Activated CD8-positive, alpha-beta T cell treated with anti-CD3 and anti-CD28 coated beads for 36 hours (primary cell): ENCODE results near the gene HNF4A. TPM values are rescaled to one million over a fixed set of nuclear protein-coding genes. Genes with fewer than 3 reads are reported as not detected.

Experiments used
- ATAC-seq: fragments of 200-7000 bp; cut with Tn5 transposase; one replicate; pipeline ENCODE4 v1.10.0; 2021; ENCODE audit warnings: mild to moderate bottlenecking, moderate library complexity
- CTCF ChIA-PET: fragments of 350-600 bp; sonication (Branson Sonifier 250); formaldehyde crosslinking; loops from one replicate; lab custom pipeline; 2021; ENCODE audit warnings: antibody characterized with exemption; lab: Charles Lee
- POLR2A ChIA-PET: fragments of 350-600 bp; sonication (Branson Sonifier 250); formaldehyde crosslinking; loops from one replicate; lab custom pipeline; 2021; ENCODE audit warnings: antibody characterized with exemption; lab: Charles Lee
- DNase-seq: peaks from one replicate; pipeline ENCODE4 v3.0.0-alpha.2; 2020
- H3K27ac Mint-ChIP-seq: one replicate; pipeline ENCODE4 v1.8.0; 2021; ENCODE audit warnings: mild to moderate bottlenecking, mixed read lengths
- H3K27me3 Mint-ChIP-seq: one replicate; pipeline ENCODE4 v1.8.0; 2021; ENCODE audit warnings: mixed read lengths
- H3K36me3 Mint-ChIP-seq: one replicate; pipeline ENCODE4 v1.8.0; 2021; ENCODE audit warnings: low read depth, mixed read lengths
- H3K4me1 Mint-ChIP-seq: one replicate; pipeline ENCODE4 v1.8.0; 2021; ENCODE audit warnings: low read depth, mixed read lengths
- H3K4me3 Mint-ChIP-seq: one replicate; pipeline ENCODE4 v1.8.0; 2021; ENCODE audit warnings: mild to moderate bottlenecking, moderate library complexity, mixed read lengths
- H3K9me3 Mint-ChIP-seq: one replicate; pipeline ENCODE4 v1.8.0; 2021; ENCODE audit warnings: mixed read lengths
- CTCF ChIP-seq: fragments of 200-600 bp; IDR thresholded peaks from one replicate; pipeline ENCODE4 v1.8.0; 2022; ENCODE audit warnings: antibody characterized with exemption, mild to moderate bottlenecking
- intact Hi-C: fragments of 100-400 bp; cut with micrococcal nuclease; formaldehyde crosslinking; loops from one replicate; pipeline ENCODE4 v1.10.0; 2022
- total RNA-seq, 2 experiments: library from RNA; stranded (reverse); gene quantifications; one replicate each; pipeline ENCODE4 v1.2.3, GENCODE V29; 2021

HNF4A gene
- total RNA-seq, 2 experiments from 2014 or later: not detected

DNA sequence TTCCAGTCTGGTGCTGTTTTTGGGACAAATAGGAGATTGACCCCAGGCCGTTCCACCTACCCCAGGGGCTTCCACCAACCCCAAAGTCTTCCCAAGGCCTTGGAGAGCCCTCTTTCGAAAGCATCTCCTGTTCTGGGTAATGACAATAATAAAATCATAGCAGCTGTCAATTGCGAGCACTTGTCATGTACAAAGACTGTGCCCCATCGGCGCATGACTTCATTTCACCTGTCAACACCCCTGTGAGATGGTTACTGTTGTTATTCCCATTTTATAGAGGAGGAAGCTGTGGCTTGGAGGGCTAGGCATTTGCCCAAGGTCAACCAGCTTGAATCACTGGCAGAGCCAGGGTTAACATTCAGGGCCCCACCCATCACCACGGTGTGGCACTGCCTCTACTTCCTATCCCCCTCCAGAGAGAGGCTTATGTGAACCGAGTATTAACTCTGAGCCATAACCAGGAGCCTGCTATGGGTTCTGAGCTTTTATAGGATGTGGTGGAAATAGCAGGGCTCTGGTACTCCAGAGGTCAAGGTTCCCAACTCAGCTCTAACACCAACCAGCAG lies 51.2 kb downstream of the HNF4A start:
- CTCF ChIA-PET: interaction anchor here (1.6 kb wide), 1 partner anchor 8 kb away, joined by 3 read pairs; no protein-coding TSS in a partner anchor
- no peak for ATAC-seq

GRCh38 chr20:44407402-44408184 lies 52.1 kb downstream of the HNF4A start:
- ChIA-PET POLR2A (interaction anchor here (0.8 kb wide), 1 partner anchor 544 kb away, joined by 3 read pairs; no protein-coding TSS in a partner anchor), CTCF (no interaction called here)
- Mint-ChIP-seq H3K27ac (no peak overlapping the region), H3K4me1 (no peaks in the 10 kb centered on the region), H3K36me3 (no peaks in the 10 kb centered on the region), H3K27me3 (peaks cover 4% of the 10 kb centered on the region), H3K9me3 (peaks cover 2% of the 10 kb centered on the region), H3K4me3 (no peak overlapping the region)
- intact Hi-C loops: no loop called here
- TF ChIP-seq CTCF: no peak
- no peak for DNase-seq
- ATAC-seq: no peak

More for the DNA sequence above, 51.2 kb downstream of the HNF4A start:
- H3K36me3 Mint-ChIP-seq: no peaks in the 10 kb centered on the region
- H3K4me3 Mint-ChIP-seq: no peak overlapping the region
- intact Hi-C loops: no loop called here
- DNase-seq: no peak
- TF ChIP-seq CTCF: no peak
- no peak overlapping the region for H3K27ac Mint-ChIP-seq
- no peaks in the 10 kb centered on the region for H3K27me3 Mint-ChIP-seq
- H3K9me3 Mint-ChIP-seq: peaks cover 2% of the 10 kb centered on the region
- POLR2A ChIA-PET: interaction anchor here (0.8 kb wide), 1 partner anchor 543 kb away, joined by 3 read pairs; no protein-coding TSS in a partner anchor
- no peaks in the 10 kb centered on the region for H3K4me1 Mint-ChIP-seq

GRCh38 chr20:44409132-44409600 lies 53.7 kb downstream of the HNF4A start:
- no peak overlapping the region for H3K4me3 Mint-ChIP-seq
- H3K27ac Mint-ChIP-seq: no peak overlapping the region
- CTCF ChIA-PET: interaction anchor here (1.4 kb wide), 1 partner anchor 25 kb away, joined by 3 read pairs; no protein-coding TSS in a partner anchor
- TF ChIP-seq CTCF: no peak
- H3K9me3 Mint-ChIP-seq: peaks cover 2% of the 10 kb centered on the region
- H3K27me3 Mint-ChIP-seq: peaks cover 4% of the 10 kb centered on the region
- intact Hi-C loops: no loop called here
- DNase-seq: no peak
- no peaks in the 10 kb centered on the region for H3K36me3 Mint-ChIP-seq
- POLR2A ChIA-PET: no interaction called here
- no peak for ATAC-seq
- no peaks in the 10 kb centered on the region for H3K4me1 Mint-ChIP-seq

DNA sequence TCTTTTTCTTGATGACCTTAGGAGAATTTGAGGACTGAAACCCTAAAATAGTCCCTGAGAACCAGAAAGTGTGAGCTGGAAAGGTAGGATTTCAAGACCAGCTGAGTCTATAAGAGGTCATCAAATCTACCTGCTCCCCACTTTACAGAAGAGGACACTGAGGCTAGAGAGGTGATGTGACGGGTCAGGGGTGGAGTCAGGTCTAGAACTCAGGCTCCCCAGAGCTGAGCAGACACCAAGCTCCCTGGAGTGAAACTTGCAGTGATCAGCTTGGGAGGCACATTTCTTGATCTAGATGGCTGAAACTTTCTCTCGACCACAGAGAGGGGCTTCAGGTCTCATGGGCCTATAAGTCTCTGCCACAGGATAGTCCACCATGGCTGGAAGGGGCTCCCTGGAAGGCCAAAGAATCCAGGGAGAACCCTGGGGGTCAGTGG lies 55.1 kb downstream of the HNF4A start:
- H3K4me3 Mint-ChIP-seq: no peak overlapping the region
- TF ChIP-seq CTCF: no peak
- peaks cover 4% of the 10 kb centered on the region for H3K27me3 Mint-ChIP-seq
- H3K4me1 Mint-ChIP-seq: no peaks in the 10 kb centered on the region
- ChIA-PET CTCF (no interaction called here), POLR2A (no interaction called here)
- no peaks in the 10 kb centered on the region for H3K36me3 Mint-ChIP-seq
- ATAC-seq: no peak
- no peak for DNase-seq
- intact Hi-C loops: no loop called here
- H3K27ac Mint-ChIP-seq: no peak overlapping the region
- no peaks in the 10 kb centered on the region for H3K9me3 Mint-ChIP-seq
